HG03064 (cell line): ENCODE results near the gene ZCCHC7.

Experiments
- ATAC-seq: cut with Tn5 transposase; IDR thresholded peaks from one replicate; pipeline ENCODE4 v1.9.1; 2021; ENCODE audit warnings: low read depth; ENCODE audit not compliant: unreplicated experiment

Gene ZCCHC7

GRCh38 chr9:37364751-37365360 lies 244.5 kb downstream of the ZCCHC7 start:
- no peak for ATAC-seq

DNA sequence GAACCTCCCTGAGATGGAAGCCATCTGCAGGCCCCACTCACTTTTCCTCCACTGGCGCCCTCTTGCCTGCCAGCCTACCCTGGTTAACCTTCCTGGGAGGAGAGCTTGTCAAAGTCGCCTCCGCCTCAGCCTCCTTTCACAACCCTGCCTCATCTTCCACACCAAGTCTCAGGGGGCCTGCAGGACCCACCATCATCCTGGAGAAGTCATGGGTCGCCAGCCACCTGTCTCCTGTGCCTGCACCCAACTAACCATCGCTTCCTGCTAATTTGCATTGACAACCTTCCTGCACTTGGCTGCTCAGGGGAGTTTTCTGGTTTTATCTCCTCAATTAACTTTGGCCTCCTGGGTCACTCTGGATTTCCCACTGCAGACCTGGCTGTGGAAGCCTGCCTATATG lies 249.3 kb downstream of the ZCCHC7 start:
- ATAC-seq = no peak

DNA sequence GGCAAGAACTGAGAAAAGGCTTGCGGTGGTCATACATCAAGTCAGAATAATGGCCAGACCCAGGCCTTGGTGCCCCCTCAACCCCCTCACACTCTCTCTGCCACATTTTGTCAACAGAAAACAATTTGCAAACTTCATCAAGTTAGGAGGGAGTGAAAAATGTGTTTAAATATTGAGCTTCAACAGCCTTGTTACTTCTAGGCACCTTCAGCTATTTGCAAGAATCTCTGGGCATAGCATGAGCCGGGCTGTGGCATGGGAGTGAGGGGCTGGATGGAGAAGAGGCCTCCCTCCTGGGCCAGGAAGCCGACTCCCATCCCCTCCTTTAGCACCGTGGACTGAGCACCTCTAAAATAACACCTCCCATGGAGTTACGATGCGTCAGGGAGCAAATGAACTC lies 249.9 kb downstream of the ZCCHC7 start:
- ATAC-seq = no peak

- peak; percentile 49 for ATAC-seq
Measured at GRCh38 chr9:37370968-37371563, 250.7 kb downstream of the ZCCHC7 start.

DNA sequence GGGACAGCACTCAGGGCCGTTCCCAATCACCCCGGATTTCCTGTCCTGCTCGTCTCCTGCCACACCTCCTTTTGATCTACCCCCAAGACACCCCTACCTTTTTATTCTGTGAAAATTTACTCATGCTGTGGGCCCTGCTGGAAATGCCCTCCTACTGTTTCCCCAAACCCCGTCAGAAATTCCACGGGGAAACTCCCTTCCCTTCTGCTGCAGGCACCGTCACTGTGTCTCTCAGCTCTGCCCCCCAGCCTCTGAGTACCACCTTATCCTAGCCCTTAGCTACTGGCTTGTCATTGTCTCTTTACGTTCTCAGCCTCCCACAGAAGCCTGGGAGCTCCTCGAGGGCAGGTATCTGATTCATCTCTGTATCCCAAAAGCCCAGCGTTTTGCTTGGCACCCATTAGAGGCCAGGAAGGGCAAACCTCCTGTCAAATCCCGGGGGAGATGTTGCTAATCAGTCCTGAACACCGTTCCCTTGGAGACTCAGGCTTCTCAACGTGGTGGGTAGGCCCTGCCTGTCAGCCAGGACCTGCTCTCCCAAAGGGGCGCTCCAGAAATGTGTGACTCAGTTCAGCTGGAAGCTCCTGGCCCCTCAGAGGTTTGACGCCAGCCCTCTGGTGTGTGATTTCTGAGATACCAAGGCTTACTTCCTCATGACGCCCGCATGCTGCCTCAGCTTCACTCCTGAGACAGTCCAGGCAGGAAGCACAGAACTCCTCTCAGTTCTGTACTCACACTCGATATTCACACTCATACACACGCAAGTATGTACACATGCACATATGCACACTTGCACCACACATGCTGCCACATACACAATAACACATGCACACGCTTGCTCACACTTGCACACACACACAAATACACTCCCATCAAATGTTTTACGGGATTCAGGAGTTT lies 251.4 kb downstream of the ZCCHC7 start:
- peak; percentile 0 for ATAC-seq

DNA sequence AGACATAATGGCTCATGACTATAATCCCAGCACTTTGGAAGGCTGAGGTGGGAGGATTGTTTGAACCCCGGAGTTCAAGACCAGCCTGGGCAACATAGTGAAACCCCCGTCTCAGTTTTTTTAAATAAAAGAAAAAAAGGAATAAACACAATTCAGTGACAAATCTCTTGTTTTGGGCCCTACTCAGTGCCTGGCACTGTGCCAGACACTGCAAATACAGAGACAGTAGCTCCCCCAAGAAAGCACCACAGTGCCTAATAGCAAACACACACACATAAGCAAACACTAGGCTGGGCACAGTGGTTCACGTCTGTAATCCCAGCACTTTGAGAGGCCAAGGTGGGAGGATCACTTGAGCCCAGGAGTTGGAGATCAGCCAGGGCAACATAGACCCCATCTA lies 252.5 kb downstream of the ZCCHC7 start:
- ATAC-seq = no peak

DNA sequence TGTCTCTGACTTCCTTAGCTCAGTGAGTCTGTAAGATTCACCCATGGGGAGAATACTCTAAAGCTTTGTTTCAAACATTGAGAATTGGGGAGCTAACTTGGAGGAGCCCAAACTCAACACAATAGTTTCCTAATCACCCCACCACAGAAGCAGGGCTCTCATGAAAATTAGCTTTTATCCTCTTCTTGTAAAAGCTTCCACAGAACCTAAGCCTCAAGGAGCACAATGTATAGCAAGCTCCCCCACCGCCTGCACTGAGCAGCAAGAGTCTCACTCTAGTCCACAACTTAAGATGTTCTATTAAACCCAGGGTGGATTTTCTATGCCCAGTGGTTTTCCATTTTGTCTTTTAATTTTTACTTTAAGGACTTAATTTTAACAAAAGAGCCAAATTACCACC lies 253.2 kb downstream of the ZCCHC7 start:
- no peak for ATAC-seq

GRCh38 chr9:37374892-37375291 lies 254.5 kb downstream of the ZCCHC7 start:
- peak; percentile 36 for ATAC-seq

GRCh38 chr9:37377688-37378612 lies 257.6 kb downstream of the ZCCHC7 start:
- ATAC-seq = no peak

DNA sequence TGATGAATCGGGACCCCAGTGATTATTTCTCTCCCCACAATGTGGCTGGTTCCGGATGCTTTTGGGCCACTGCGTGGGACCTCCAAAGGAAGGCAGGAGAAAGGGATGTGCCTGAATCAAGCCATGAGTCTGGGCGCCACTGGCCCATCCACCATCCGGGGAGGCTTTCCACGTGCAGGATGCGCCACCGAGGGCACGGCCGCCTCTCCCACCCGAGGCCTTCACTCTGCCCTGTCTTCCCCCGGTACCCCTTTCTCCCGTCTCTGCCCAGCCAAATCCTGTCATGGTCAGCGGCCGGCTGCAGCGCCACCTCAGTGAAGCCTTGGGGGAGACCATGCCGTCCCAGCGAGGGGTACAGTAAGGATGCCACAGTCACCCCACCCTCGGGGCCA lies 258.2 kb downstream of the ZCCHC7 start:
- no peak for ATAC-seq

DNA sequence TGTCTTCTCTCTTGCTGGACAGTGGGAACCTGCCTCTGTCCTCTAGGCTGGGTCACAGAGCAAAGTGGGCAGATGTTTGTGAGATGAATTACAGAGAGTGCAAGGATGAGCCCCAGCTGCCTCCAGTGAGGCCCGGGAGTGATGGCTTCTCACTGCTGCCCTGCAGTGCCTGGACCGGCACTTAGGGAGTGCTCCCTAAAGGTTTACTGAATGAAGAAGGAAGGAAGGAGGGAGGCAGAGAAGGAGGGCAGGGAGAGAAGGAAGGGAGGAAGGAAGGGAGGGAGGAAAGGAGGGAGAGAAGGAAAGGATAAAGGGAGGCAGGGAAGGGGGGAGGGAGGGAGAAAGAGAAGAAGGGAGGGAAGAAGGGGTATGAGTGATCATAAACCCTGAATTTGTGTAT lies 259.5 kb downstream of the ZCCHC7 start:
- no peak for ATAC-seq

DNA sequence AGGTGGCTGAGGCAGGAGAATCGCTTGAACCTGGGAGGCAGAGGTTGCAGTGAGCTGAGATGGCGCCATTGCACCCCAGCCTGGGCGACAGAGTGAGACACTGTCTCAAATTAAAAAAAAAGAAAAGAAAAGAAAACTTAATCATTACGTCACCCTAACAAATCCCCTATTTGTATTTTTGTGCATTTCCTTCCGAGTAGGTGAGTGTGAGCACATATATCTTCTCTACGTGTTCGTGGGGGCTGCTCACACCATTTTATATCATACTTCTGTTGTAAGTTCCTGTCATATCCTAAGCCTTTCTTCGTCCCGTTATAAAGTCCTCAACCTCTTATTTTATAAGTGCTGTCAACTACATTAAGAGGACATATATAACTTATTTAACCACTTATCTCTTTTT lies 260.2 kb downstream of the ZCCHC7 start:
- ATAC-seq = no peak

GRCh38 chr9:37381094-37381741 lies 260.8 kb downstream of the ZCCHC7 start:
- ATAC-seq = no peak

DNA sequence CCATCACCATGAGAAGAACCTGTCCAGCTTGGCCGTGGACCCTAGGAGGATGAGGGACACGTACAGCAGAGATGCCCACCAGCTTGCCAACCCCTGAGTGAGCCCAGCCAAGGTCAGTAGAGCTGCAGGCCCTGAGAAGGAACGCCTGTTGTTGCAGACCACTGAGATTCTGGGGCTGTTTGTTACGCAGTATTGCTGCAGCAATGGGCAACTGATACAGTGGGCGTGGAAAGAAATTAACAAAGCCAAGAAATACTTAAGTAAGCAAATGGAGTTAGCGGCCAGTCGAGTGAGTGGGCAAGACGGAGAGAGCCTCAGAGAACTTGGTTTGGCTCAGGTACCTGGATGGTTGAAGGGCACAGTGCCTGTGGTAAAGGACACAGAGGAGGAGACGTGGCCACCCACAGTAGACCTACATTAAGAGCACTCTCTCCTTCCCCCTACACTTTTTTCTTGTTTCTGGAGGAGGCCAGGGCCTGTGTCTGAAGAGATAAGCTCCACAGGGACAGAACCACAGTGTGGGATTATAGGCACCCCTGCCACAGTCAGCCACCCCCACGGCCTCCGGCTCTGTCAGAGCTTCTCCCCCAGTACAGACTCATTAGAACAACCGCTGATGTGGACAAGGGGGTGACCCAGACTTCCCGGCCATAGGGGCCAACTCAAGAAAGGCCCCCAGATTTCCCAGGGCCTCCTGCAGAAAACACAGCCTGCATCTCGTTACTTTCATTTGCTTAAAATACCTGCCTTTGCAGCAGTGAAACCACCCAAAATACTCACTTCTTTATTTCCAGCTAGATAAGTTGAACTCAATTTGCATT lies 262.0 kb downstream of the ZCCHC7 start:
- ATAC-seq = no peak

DNA sequence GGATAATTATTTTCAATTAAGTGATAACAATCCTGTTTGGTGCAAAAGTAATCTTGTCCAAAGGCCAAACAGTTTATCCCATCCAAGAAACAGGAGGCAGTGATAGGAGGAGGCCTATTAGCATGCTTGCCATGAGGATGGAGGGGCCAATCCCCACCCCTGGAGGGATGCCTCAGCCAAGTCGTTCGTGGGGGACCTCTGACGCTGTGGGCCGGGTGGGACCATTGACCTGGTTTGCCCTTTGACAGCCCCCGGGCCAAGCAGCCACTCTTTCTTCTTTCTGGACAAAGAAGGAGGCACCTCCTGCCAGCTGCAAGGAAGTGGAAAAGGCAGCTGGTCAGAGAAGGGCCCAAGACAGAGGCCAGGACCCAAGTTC lies 262.6 kb downstream of the ZCCHC7 start:
- no peak for ATAC-seq

DNA sequence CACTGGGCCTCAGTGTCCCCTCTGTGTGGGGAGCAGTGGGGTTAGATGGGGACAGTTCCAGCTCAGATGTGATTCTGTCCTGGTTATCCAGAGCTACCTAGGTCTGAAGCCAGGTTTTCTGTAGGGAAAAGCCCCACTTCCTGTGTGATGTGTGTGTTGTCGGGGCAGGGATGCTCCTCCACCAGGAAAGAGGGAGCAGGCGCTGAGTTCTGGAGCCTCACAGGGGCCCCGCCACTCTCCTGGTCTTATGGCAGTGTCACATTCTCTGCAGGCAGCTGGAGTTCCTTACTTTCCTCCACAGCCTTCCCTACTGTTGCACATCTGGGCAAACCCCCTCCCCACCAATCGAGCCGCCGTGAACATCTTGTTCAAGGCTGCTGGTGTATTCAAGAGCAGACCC lies 263.0 kb downstream of the ZCCHC7 start:
- no peak for ATAC-seq

- ATAC-seq = no peak
Measured at GRCh38 chr9:37383876-37384746, 263.7 kb downstream of the ZCCHC7 start.

DNA sequence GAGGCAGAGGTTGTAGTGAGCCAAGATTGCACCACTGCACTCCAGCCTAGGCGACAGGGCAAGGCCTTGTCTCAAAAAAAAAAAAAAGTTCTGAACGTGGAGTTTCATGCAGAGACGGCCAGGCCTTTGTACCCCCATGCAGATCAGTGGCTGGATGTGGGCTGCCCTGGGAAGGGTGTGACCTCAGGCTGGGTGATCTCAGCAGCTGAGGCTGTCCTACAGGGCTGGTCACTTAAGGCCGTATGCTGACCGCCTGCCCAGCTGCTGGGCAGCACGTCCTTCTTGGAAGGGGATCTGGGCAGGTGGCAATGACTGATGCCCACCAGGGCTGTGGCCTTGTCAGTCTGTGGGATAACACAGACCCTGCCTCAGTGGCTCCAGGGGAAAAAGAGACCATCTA lies 264.9 kb downstream of the ZCCHC7 start:
- no peak for ATAC-seq
